ENCODE data around the gene DNAJC18.

DNAJC18 gene

DNA sequence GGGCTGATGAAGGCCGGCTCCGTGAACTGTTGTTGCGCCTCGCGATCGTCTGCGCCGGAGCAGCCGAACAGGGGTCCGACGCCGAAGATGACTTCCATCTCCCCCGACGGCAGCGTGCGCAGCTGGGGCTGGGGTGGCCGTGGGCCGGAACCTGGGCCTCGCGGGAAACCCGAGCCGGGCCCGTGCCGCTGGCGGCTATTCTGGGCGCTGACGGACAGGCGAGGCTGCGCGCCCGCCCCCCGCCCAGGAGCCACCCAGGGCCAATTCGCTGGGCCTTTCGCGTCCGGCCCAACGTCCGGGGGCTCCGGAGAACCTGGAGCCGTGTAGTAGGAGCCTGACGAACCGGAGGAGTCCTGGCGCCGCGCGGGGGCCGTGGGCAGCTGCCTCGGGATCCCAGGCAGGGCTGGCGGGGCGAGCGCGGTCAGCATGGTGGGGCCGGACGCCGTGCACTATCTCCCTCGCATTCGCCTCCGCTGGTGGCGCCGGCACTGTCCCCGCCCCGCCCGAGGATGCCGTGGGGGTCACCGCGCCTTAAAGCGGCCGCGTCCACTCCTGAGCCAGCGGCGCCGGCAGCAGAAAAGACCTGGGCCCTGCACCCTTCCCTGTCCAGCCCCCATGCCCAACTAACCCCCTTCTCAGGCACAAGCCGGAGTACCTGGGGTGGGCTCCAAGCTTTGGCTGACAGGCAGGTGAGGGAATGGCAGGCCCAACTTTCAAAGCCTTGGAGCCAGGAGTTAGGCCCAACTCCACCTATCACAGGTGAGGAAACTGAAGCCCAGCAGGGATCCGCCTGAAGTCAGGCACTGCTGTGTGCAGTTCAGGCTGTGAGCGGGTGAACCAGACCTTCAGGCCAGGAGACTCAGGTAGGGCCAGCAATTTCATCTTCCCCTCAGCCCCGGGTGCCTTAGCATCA lies 44.4 kb downstream of the DNAJC18 start, which contains the start of gene PROB1:
PROB1 (minus strand) TSS at position 451 of the 913 bp plus-strand sequence; CDS start at position 428, 23 bp downstream.
- H3K4me3 ChIP-seq (ENCODE audit: control insufficient read depth, low read depth, low read length): peak within 1 kb of the TSS; percentile 26
- TF ChIP-seq, protein P1, sequence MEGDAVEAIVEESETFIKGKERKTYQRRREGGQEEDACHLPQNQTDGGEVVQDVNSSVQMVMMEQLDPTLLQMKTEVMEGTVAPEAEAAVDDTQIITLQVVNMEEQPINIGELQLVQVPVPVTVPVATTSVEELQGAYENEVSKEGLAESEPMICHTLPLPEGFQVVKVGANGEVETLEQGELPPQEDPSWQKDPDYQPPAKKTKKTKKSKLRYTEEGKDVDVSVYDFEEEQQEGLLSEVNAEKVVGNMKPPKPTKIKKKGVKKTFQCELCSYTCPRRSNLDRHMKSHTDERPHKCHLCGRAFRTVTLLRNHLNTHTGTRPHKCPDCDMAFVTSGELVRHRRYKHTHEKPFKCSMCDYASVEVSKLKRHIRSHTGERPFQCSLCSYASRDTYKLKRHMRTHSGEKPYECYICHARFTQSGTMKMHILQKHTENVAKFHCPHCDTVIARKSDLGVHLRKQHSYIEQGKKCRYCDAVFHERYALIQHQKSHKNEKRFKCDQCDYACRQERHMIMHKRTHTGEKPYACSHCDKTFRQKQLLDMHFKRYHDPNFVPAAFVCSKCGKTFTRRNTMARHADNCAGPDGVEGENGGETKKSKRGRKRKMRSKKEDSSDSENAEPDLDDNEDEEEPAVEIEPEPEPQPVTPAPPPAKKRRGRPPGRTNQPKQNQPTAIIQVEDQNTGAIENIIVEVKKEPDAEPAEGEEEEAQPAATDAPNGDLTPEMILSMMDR (conservative IDR thresholded peaks at IDR 0.05; ENCODE audit: control insufficient read depth, insufficient read depth, low read depth, low read length): no peak
- DNase-seq (ENCODE audit: low read depth): no peak

DNA sequence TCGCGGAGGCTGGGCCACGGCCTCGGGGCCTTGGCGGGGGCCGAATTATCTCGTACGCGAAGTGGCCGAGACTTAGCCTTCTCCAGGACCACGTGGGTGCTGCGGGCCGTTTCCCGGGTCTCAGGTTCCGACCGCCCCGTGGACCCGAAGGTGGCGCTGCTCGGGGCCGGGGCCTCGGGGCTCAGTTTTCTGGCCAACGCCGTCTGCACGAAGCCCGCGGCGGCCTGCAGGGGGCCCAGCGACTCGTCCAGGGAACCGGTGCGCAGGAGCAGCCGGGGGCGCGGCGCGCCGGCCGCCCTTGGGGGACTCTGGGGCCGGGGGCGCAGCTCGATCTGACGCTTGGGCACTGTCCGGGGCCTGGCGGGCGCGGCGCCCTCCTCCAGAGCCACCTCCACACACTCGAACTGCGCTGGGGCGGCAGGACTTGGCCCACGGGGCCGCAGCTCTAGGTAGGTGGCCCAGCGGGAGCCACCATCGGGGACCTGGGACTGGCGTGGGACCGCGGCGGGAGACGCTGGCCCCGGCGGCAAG lies 45.1 kb downstream of the DNAJC18 start:
- TF ChIP-seq, protein P1 (conservative IDR thresholded peaks at IDR 0.05; ENCODE audit: control insufficient read depth, insufficient read depth, low read depth, low read length): no peak
- no peak for DNase-seq (ENCODE audit: low read depth)
- H3K4me3 ChIP-seq (ENCODE audit: control insufficient read depth, low read depth, low read length): peak overlapping the region; percentile 26

DNA sequence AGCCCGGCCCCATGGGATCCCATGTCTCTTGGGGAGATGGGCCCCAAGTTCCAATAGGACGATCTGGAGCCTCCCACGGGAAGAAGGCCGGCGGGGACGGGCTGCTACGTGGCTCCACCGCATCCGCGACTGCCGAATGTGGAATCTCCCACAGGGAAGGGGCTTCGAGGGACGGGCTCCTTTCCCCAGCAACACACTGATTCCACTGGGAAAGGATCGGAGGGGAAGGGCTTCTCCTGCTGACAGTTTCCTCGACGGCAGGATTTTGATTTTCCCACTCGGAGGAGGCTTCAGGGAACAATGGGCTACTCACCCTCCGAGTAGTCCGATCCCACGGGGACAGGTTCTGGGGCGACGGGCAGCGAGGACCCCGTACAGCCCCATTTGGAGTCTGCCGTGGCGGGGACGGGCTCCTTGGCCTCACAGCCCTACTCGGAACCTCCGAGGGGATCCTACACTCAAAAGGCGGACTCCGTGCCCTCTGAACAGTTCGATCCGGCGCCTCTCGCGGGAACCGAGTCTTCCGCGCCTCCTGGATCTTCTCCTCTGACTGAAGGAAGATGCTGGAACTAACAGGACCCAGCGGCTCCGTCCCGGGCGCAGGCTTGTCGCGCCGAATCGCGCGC lies 45.7 kb downstream of the DNAJC18 start:
- peak overlapping the region; percentile 26 for H3K4me3 ChIP-seq (ENCODE audit: control insufficient read depth, low read depth, low read length)
- no peak for DNase-seq (ENCODE audit: low read depth)
- TF ChIP-seq, protein P1 (conservative IDR thresholded peaks at IDR 0.05; ENCODE audit: control insufficient read depth, insufficient read depth, low read depth, low read length): no peak

DNA sequence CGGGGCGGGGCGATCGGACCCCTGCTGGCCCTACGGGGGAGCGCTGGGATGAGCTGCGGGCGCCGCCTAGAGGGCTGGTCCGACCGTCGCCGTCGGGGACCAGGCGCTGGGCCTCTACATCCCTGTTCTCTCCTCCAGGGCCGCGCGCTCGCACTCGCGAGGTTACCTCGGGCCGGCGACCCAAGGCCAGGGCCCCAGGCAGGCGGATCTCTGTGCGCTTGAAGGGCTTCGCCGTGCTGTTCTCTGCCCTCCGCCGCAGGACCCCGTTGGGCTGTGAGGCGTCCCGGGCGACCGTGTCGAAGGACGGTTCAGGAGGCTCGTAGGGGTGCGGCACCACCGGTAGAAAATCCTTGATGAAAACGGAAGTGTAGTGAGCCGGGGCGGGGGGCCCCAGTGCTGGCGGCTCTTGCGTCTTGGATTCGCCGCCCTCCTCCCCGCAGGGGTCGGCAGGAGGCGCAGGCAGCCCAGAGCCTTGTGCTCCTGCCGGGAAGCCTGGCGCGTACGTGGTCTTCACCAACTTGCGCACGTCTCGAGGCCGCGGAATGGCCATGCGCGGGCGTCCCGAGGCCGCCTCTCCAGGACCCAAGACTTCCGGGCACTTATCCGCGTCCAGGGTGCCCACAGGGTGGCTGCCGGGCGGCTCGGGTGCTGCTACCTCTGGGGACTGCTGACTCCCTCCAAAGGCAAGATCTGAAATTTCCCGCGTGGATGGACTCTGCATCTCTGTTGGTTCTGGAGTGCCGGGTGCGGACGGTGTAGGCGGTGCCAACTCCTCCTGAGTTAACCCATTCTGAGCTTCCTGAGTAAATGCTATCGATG lies 46.4 kb downstream of the DNAJC18 start:
- peak; percentile 52 for DNase-seq (ENCODE audit: low read depth)
- peak overlapping the region; percentile 26 for H3K4me3 ChIP-seq (ENCODE audit: control insufficient read depth, low read depth, low read length)
- TF ChIP-seq, protein P1 (conservative IDR thresholded peaks at IDR 0.05; ENCODE audit: control insufficient read depth, insufficient read depth, low read depth, low read length): peak; percentile 40

DNA sequence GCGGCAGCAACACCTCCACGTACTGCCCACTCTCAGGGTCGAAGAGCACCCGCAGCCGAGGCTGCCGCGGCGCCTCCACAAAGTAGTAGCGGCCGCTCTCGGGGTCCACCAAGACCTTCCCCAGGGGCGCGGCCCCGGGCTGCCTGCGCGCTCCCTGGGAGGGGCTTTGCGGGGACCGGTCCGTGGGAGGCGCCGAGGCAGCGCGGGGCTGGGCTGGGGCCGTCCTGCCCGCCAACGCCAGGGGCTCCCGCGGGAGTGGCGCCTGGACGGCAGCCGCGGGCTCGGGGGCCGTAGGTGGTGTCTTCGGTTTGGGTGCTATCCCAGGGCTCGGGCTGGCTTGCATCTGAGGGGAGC lies 47.0 kb downstream of the DNAJC18 start:
- DNase-seq (ENCODE audit: low read depth): no peak
- TF ChIP-seq, protein P1 (conservative IDR thresholded peaks at IDR 0.05; ENCODE audit: control insufficient read depth, insufficient read depth, low read depth, low read length): no peak
- no peak overlapping the region for H3K4me3 ChIP-seq (ENCODE audit: control insufficient read depth, low read depth, low read length)

All from fibroblast of mammary gland (primary cell).